GM18907 (cell line): ENCODE results near the gene STIL.
A peak's percentile ranks its signal among the peaks of the same experiment; 100 is the strongest.
"Not testable (repeated sequence)": the region's sequence is repeated elsewhere in the genome, so short reads cannot be mapped to it uniquely, and the experiment has no call there.

Experiments used
- ATAC-seq: cut with Tn5 transposase; IDR thresholded peaks from one replicate; pipeline ENCODE4 v1.9.1; 2021; ENCODE audit warnings: mild to moderate bottlenecking, moderate library complexity; ENCODE audit not compliant: unreplicated experiment

STIL gene

DNA sequence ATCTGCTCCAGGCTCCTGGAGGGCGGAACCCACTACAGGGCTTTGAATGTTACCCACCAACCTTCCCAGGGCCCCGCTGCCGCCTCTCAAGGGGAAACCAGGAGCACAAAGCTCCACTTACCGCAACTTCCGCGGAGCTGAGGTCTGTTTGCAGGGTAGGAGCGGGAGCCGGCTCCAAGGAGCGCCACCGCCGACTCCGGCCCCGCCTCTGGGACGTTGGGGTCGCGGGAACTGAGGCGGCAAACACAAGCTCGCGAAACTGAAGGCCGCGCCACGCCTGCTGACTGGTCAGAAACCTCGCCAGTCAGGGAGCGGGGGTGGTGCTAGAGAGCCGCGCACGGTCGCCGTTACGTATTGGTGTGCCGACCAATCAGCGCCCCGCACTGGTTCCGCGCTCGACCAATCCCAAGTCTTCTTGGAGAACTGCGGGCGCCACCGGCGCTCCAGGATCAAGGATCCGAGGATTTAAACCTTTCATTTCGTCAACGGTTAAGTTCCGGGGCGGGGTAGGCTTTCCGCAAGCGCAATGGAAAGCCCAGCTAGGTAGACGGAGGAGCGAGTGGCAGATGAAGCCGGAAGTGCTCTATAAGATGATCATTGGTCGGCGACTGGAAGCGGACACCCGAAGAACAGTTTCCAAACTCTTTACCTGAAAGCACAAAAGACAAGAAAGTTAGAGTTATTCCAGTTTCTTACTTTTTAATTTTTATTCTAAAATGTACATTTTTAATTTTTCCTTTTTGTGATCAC, at the start of gene STIL:
Gene STIL, minus strand, starts transcription at position 233 of the 750 bp plus-strand sequence. CDS start 3,828 bp downstream, outside the sequence.
- ATAC-seq = peak; percentile 97

DNA sequence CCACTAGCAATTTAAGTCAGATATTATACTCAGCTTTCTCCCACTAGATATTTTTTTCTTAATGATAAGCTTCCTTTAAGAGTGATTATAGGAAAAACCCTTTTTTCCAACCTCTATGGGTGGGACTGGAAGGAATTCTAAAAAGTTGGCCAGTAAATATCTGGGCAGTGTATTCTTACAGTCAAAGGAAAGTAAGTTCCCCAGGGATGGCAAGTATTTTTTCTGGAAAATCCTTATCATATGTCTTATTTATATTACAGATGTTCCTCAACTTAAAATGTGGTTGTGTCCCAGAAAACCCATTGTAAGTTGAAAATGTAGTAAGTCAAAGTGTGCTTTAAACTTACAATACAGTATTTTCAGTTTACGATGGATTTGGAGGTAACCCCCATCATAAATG, 48.9 kb upstream of the STIL start:
- no peak for ATAC-seq

- ATAC-seq = no peak
Measured at GRCh38 chr1:47361380-47361779, 47.4 kb upstream of the STIL start.

DNA sequence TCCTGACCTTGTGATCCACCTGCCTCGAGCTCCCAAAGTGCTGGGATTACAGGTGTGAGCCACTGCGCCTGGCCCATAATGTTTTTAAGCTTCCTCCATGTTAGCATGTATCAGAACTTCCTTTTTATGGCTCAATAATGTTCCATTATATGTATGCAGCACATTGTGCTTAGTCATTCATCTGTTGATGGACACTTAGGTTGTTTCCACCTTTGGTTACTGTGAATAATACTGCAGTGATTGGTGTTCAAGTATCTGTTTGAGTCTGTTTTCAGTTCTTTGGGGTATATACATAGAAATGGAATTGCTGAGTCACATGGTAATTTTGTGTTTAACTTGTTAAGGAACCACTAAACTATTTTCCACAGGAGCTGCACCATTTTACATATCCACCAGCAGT, 37.4 kb upstream of the STIL start:
- ATAC-seq = peak; percentile 90

- no peak for ATAC-seq
Measured at GRCh38 chr1:47348246-47348645, 34.3 kb upstream of the STIL start.

- no peak for ATAC-seq
Measured at GRCh38 chr1:47347735-47348134, 33.8 kb upstream of the STIL start.

DNA sequence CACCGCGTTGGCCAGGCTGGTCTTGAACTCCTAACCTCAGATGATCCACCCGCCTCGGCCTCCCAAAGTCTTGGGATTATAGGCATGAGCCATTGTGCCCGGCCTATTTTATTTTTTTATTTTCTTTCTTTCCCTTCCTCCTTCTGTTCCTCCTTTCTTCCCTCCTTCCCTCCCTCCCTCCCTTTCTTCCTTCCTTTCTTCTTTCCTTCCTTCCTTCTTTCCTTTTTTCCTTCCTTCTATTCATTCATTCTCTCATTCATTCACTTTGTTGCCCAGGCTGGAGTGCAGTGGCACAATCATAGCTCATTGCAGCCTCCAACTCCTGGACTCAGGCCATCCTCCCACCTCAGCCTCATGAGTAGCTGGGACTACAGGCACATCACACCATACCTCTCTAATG, 33.0 kb upstream of the STIL start:
- ATAC-seq = not testable (repeated sequence)

DNA sequence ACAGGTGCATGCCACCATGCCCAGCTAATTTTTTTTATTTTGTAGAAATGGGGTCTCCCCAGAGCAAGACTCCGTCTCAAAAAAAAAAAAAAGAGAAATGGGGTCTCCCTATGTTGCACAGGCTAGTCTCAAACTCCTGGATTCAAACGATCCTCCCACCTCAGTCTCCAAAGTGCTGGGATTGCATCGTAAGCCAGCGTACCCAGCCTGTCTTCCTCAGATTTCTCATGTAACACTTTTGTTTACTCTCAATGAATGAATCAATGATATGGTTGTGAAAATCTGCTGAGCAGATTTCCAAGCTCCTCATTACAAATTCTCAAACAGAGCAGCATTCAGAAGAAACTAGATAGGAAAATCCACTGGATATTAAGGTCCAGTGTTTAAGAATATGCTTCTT, 26.3 kb upstream of the STIL start:
- ATAC-seq = no peak

- ATAC-seq = no peak
Measured at GRCh38 chr1:47338249-47339077, 24.5 kb upstream of the STIL start.

GRCh38 chr1:47337350-47337749, 23.4 kb upstream of the STIL start:
- no peak for ATAC-seq

DNA sequence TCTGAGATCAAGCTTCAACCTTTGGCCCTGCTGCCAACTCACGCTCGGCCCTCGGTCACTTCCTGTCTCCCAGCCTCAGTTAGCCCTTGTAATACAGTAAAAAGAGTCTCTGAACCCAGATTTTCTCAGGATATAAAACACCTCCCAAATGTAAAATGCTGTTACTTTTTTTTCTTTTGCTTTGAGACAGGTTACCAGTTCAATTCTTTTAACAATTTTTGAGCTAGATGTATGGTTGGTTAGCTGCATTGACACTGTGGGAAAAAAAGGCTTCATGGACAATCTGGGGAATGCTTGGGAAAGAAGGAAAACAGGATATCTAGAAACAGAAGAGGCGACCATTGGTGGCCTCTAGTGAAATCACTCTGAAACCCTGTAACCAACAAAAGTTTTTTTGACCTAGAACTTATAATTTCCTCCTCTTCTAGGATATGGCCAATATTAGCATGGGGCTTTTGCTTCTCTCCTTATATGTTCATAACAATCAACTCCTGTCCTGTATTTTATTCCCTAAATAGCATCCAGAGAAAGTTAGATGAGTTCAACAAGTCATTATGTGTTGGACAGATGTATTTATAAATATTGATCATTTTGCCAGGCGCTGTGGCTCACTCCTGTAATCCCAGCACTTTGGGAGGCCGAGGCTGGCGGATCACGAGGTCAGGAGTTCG, 21.0 kb upstream of the STIL start:
- ATAC-seq = no peak

GRCh38 chr1:47333922-47334764, 20.2 kb upstream of the STIL start:
- peak; percentile 90 for ATAC-seq

GRCh38 chr1:47333578-47333921, 19.6 kb upstream of the STIL start, which contains the start of gene CMPK1:
Gene CMPK1 (plus strand): TSS chr1:47333790. CDS start chr1:47333946, 156 bp downstream.
- ATAC-seq = peak; percentile 84

DNA sequence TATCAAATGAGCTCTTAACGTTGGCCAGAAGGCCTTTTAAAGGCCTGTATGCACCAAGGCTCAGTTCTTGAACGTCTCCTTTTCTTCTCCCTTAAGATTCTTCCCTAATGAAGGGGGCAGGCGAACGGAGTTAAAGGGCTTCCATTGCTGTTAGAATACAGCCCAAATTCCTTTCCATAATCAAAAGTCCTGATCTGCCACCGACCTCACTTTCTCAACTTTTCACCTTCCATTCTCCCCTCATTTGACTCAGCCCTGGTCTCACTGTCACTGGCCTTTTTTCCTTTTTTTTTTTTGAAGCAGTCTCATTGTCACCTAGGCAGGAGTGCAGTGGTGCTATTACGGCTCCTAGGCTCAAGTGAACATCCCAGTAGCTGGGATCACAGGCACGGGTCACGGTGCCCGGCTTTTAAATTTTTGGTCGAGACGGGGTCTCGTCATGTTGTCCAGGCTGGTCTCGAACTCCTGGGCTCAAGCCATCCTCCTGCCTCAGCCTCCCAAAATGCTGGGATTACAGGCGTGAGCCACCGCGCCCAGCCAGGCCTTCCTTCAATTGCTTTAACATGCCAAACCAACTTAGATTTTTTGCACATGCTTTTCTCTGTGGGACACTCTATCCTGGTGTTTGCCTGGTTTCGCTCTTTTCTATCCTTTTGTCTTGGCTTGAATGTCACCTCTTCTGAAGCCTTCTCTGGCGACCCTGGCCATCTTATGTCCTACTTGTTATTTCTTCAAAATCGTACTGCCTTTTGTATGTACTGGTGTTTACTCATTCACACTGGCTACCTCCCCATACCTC, 19.0 kb upstream of the STIL start:
- no peak for ATAC-seq

GRCh38 chr1:47331875-47332274, 17.9 kb upstream of the STIL start:
- no peak for ATAC-seq

GRCh38 chr1:47330212-47330611, 16.3 kb upstream of the STIL start:
- no peak for ATAC-seq

GRCh38 chr1:47328992-47329391, 15.0 kb upstream of the STIL start:
- ATAC-seq = no peak

DNA sequence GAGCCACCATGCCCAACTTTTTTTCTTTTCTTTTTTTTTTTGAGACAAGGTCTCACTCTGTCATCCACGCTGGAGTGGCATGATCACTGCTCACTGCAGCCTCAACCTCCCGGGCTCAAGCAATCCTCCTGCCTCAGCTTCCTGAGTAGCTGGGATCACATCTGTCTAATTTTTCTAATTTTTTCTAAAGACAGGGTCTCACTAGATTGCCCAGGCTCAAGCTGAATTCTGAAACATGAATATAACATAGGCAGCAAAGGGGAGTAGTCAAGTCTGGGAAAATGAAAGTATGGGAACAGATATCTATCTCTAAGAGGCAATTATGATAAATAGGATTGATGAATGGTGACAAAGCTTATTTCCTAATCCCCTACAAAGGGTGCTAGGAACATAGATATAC, 12.3 kb upstream of the STIL start:
- no peak for ATAC-seq

DNA sequence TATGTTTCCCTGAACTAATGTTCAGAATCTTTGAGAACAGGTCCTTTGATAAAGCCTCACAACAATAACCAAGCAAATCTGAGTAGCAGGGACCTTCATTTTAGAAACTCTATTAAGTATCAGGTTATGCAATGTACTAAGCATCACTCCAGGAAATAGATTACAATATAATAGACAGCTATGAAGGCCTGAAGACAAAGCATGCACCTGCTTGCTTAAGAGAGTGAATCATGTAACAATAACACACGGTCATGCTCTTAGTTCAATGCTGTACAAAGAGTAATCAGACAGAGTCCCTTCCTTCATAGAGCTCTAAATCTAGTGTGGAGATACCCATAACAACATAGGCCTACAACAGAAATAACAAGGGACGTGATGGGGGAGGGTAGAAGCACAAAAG, 11.6 kb upstream of the STIL start:
- ATAC-seq = no peak

DNA sequence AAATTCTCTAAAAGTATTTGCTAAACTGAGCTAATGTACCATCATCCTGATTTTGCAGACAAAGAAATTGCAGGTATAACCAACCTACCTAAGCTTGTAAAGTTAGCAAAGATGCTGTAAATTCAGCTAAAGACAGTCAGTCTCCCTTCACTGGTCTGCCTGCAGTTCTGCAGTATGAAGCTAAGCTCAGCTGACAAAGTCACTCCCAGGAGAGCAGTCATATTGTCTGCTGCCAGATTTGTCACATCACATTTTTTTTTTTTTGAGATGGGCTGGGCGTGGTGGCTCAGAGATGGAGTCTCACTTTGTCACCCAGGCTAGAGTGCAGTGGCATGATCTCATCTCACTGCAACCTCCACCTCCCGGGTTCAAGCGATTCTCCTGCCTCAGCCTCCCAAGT, 10.7 kb upstream of the STIL start:
- no peak for ATAC-seq
